PC-3 (cell line): Measurements from ENCODE around the gene IL16.

Source experiments
- CTCF ChIP-seq: fragments of 300-600 bp; sonication (generic); conservative IDR thresholded peaks from 2 replicates; pipeline ENCODE4 v1.5.1; 2017; ENCODE audit warnings: antibody characterized with exemption, low read depth, mild to moderate bottlenecking, low read length
- EZH2 ChIP-seq: fragments of 300-600 bp; sonication (generic); IDR thresholded peaks from one replicate; pipeline ENCODE4 v1.6.1; 2017; ENCODE audit warnings: antibody characterized with exemption, mild to moderate bottlenecking, low read length; ENCODE audit not compliant: unreplicated experiment
- EZH2phosphoT487 ChIP-seq: fragments of 300-600 bp; sonication (generic); IDR thresholded peaks from 2 replicates; pipeline ENCODE4 v1.6.1; 2018; ENCODE audit warnings: mild to moderate bottlenecking, antibody characterized with exemption, low read length, borderline replicate concordance

DNA sequence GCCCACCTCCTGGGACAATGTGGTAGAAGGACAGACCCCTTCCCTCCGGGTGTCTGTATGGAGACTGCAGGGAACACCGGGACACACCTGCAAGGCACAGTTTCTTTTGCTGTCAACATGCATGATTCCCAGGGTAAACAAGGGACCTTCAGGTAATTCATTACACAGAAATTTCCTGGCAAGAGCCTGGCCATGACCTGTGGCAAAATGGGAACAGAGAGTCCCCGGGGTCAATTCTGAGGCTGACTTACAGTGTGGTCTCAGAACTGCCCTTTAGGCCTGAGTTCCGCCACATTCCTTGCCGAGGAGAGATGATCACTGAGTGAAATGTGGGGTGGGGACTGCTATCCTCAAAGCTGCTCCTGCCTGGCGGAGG is 121.0 kb downstream of the IL16 start:
- TF ChIP-seq CTCF: no peak
- no peak for TF ChIP-seq EZH2
- no peak for TF ChIP-seq EZH2phosphoT487
